ENCODE data around the gene PCDH17. TPM values are rescaled to one million over a fixed set of nuclear protein-coding genes. Genes with fewer than 3 reads are reported as not detected.

Gene PCDH17
- total and polyA plus RNA-seq, 10 of the 15 experiments (the other 5 are each of a cell fraction or from before 2014, with no cell fraction given), result under 0.01 to 0.58 (median 0.07) TPM; not detected in 6

GRCh38 chr13:57641051-57641450 is 9.5 kb downstream of the PCDH17 start:
- H3K27ac ChIP-seq (ENCODE audit: control insufficient read depth, insufficient read depth), result no peak overlapping the region
- no peaks in the 10 kb centered on the region for H4K20me1 ChIP-seq (ENCODE audit: control insufficient read depth, insufficient read depth)
- H2AFZ ChIP-seq (ENCODE audit: control insufficient read depth, low read depth, low read length), result no peak overlapping the region
- intact Hi-C loops (cut with micrococcal nuclease; ENCODE audit: unreplicated experiment), result no loop called here
- H3K9ac ChIP-seq (ENCODE audit: control insufficient read depth, insufficient read depth, low read length), result no peak overlapping the region
- SMC1A ChIA-PET (ENCODE audit: uncharacterized antibody, unreplicated experiment), result no interaction called here
- RAD21 ChIA-PET (ENCODE audit: unreplicated experiment), result no interaction called here
- H3K4me3 ChIP-seq, result no peak overlapping the region
- in situ Hi-C loops (cut with MboI), result loop anchor here (25.0 kb wide), 1 partner anchor 1321 kb away; no protein-coding TSS in a partner anchor
- POLR2A ChIA-PET, result no interaction called here
- ATAC-seq (no peak), DNase-seq (ENCODE audit: low read depth, low spot score) (no peak), FAIRE-seq (no peak)
- no peaks in the 10 kb centered on the region for H3K79me2 ChIP-seq (ENCODE audit: control insufficient read depth, insufficient read depth, low read length)
- H3K36me3 ChIP-seq (ENCODE audit: control insufficient read depth in 2 of 2, insufficient read depth in 2 of 2, low read length in 1 of 2), result no peaks in the 10 kb centered on the region
- WGBS (ENCODE audit: insufficient coverage, insufficient replicate concordance, low lambda C conversion rate, missing lambda C conversion rate), result 12% methylated on average over 3 of the region's 3 CpGs
- CTCF ChIA-PET, result interaction anchor here (0.9 kb wide), 1 partner anchor 17 kb away, joined by 7 read pairs; no protein-coding TSS in a partner anchor
- no peaks in the 10 kb centered on the region for H3K27me3 ChIP-seq (replicated peaks in 1 of 2; ENCODE audit: control insufficient read depth in 2 of 2, insufficient read depth in 2 of 2, low read length in 1 of 2)
- no peak overlapping the region for H3K4me2 ChIP-seq (ENCODE audit: control insufficient read depth, insufficient read depth)
- no peaks in the 10 kb centered on the region for H3K9me3 ChIP-seq (replicated peaks; ENCODE audit: control insufficient read depth, insufficient read depth, low read length)
- H3K4me1 ChIP-seq (ENCODE audit: control insufficient read depth, insufficient read depth, low read length), result no peaks in the 10 kb centered on the region
- no TSS peak for BruUV-seq (replicated peaks)
- TF ChIP-seq SIN3A (IDR thresholded peaks at IDR 0.05; ENCODE audit: low read depth, low read length) (no peak), MYB (IDR thresholded peaks at IDR 0.05; ENCODE audit: borderline replicate concordance, low read depth, low read length) (no peak), ZNF592 (IDR thresholded peaks at IDR 0.05) (no peak), ZBTB33 (IDR thresholded peaks at IDR 0.05) (no peak), BACH1 (IDR thresholded peaks at IDR 0.05; ENCODE audit: borderline replicate concordance) (no peak), ATF2 (IDR thresholded peaks at IDR 0.05; ENCODE audit: low read length) (no peak), NR2C1 (IDR thresholded peaks at IDR 0.05) (no peak), HSF1 (IDR thresholded peaks at IDR 0.05; ENCODE audit: low read depth, low read length) (no peak), ATF3 (IDR thresholded peaks at IDR 0.05; ENCODE audit: borderline replicate concordance, extremely low read depth, low read depth, low read length) (no peak), GATAD2B (conservative IDR thresholded peaks at IDR 0.05; ENCODE audit: low read depth) (no peak), RELA (IDR thresholded peaks at IDR 0.05; ENCODE audit: borderline replicate concordance, partially characterized antibody) (no peak), MLLT1 (IDR thresholded peaks at IDR 0.05) (no peak), JUNB (IDR thresholded peaks at IDR 0.05) (no peak)

Data from GM12878 (cell line).